ENCODE results near the gene RNF39.
"Not testable (repeated sequence)": the region's sequence is repeated elsewhere in the genome, so short reads cannot be mapped to it uniquely, and the experiment has no call there.

The RNF39 gene, protein sequence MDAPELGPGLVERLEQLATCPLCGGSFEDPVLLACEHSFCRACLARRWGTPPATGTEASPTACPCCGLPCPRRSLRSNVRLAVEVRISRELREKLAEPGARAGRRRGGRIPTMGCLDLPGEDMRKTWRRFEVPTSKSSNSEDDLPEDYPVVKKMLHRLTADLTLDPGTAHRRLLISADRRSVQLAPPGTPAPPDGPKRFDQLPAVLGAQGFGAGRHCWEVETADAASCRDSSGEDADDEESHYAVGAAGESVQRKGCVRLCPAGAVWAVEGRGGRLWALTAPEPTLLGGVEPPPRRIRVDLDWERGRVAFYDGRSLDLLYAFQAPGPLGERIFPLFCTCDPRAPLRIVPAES

DNA sequence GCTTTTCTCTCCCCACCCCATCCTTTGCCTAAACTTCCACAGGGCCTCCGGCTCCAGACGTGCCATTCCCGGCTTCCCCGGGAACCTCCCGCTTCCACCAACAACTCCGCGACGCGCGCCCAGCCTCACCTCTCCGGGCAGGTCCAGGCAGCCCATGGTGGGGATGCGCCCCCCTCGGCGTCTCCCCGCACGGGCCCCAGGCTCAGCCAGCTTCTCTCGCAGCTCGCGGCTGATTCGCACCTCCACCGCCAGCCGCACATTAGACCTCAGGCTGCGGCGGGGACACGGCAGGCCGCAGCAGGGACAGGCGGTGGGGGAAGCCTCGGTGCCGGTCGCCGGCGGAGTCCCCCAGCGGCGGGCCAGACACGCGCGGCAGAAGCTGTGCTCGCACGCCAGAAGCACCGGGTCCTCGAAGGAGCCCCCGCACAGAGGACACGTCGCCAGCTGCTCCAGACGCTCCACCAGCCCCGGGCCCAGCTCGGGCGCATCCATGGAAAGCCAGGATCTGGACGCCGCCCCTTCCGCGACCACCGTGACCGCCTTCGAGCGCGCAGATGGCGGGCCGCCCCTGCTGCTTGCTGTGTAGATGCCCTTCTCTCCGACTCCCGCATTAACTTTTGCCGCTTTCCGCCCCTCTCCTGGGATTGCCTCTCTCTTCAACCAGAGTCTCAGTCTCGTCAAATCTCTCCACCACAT is at the start of gene RNF39:
Gene RNF39 (minus strand): TSS at position 676 of the 696 bp plus-strand sequence. CDS start 184 bp downstream, at position 492.
- no peak for DNase-seq (ENCODE audit: low read depth in 4 of 4, low spot score in 1 of 4)

DNA sequence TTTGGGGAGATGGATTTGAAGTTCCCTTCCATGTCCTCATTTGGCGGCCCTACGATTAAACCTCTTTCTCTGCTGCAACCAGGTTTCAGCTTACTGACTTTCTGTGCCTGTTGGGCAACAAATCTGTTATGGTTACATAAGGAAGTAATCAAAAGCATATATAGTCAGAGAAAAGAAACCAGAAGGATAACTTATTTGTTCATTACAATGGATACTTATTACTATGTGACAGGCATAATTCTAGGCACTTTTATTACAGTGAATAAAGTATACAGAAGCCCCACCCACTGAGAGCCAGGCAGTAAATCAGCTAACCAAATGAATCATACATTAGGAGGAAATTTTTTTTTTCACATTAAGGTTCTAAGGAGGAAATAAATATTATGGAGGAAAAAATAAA is 46.9 kb upstream of the RNF39 start:
- no peak for DNase-seq (ENCODE audit: low read depth in 4 of 4, low spot score in 1 of 4)

DNA sequence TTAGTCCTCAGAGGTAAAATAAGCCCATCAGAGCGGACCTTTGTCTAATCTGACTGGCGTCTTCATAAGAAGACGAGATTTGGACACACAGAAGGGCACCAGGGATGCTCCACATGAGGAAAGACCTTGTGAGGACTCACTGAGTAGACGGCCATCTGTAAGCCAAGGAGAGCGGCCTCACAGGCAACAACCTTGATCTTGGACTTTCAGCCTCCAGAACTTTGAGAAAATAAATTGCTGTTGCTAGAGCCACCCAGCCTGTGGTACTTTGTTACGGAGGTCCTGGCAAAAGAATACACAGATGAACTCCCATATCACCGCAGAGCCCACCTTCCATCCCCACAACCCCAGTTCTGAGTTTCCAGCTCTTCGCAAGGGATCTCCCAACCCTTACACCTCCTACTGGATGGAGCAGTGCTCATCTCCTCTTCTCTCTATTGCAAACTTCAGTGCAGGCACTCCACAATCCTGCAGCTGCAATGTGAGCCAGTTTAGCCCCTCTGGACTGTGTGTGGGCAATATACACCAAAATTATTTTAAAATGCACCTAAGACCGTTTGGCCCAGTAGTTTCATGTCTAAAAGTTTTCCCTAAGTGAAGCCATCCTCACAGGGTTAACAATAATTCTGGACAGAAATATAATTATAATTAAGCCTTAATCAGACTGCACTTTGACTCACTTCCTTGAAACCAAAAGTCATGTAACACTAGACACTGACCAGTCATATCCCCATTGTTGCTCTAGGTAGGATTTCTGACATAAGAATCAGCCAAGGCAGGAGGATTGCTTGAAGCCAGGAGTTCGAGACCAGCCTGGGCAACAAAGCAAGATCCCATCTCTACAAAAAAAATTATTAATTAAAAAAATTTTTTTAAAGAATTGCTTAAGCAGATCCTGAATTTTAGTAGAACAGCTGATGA is 46.1 kb upstream of the RNF39 start:
- DNase-seq (ENCODE audit: low read depth in 4 of 4, low spot score in 1 of 4): no peak

DNA sequence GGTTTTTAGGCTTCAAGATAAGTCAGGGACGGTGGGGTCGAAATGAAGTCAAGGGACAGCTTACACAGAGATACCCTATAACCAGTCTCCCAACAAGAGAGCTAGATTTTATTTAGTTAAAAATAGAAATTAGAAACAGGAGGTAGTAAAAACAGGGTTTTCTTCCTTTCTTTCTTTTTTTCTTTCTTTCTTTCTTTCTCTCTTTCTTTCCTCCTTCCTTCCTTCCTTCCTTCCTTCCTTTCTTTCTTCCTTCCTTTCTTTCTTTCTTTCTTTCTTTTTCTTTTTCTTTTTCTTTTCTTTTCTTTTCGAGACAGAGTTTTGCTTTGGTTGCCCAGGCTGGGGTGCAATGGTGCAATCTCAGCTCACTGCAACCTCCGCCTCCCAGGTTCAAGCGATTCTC is 43.1 kb upstream of the RNF39 start:
- not testable (repeated sequence) for DNase-seq (ENCODE audit: low read depth in 4 of 4, low spot score in 1 of 4)

DNA sequence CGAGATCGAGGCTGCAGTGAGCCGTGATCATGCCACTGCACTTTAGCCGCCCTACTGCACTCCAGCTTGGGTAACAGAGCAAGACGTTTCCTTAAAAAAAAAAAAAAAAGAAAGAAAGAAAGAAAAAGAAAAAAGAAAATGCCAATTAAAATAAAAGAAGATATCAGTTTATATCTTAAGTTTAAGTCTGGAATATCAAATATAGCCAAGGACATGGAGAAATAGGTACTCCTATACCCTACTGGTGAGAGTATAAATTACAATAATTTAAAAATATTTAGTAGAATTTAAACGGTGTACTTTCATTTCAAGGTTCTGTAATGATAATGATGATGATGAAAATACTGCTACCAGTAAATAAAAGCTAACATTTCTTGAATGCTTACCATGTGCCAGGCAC is 41.2 kb upstream of the RNF39 start:
- no peak for DNase-seq (ENCODE audit: low read depth in 4 of 4, low spot score in 1 of 4)

DNA sequence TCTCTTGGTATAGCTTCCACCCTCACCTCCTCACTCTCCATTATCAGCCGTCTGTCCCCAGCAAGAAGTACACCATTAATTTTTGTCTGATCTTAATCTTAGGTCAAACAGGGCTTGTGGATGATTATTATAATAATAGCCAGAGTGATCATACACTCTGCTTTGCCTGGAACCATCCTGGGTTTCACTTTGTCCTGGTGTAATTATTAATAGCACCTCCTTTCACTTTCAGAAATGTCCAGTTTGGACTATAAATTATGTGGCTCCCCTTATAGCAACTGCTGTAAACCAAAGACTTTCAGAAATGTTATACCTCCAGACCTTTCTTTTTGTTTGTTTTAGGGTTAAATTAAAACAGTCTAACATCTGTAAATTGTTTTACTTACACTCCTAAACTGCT is 38.3 kb upstream of the RNF39 start:
- no peak for DNase-seq (ENCODE audit: low read depth in 4 of 4, low spot score in 1 of 4)

DNA sequence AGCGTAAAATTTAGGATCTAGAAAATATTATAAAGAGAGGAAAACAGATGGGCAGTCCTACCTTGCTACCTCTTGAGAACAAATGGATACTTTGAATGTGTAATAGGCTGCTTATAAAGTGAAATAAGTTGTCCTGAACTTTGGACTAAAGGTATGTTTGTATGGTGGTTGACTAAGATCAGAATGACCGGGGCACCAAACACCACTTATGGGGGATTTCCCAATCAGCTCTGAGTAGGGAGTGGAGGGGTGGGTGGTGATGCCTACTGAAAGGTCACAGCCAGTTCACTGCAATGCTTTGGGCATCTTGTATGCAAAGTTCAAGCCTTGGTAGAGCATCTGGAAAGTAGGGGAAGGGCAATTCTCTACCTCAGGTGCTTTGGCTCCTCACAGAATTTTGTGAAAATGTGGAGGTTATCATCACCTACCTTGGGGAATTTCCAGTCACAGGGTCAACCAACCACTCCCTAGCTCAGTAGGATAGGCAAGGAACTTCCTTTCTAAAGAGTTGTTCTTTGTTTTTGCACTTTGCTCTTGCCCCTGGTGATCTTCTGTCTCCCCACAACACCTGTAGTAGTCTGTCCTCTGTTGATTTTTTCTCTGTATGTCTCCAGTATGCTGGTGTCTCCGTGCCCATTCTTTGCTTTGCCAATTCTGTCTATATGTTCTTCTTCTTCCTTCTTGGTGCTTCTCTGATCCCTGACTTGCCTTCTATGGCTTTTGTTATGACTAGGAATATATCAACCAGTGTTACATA is 37.6 kb upstream of the RNF39 start, which contains the start of gene TRIM31:
Gene TRIM31 (minus strand): TSS at position 88 of the 757 bp plus-strand sequence. CDS start 285 bp downstream, outside the sequence.
- DNase-seq (ENCODE audit: low read depth in 4 of 4, low spot score in 1 of 4): no peak

DNA sequence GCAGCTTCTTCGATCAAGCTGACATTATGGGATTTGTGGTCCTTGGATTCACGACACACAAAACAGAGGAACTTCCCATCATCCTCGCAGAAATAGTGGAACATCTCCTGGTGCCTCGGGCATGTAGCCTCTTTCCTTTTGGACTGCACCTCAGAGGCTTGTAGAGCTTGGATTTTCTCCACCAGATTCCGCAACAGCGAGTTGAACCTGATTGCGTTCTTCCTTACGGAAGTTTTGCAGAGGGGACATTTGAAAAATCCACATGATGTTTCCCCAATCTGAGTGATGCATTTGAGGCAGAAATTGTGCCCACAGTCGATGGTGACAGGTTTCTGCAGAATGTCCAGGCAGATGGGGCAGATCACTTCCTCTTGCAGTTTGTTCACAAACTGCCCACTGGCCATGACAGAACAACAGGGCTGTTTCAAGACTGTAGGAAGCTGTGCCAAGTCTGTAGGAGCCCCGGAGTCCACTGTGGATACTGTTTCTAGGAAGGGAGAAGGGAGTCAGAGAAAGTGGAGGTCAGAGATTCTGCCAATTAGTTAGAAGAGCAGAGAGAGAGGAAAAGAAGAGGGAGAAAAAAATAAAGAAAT is 36.9 kb upstream of the RNF39 start:
- DNase-seq (ENCODE audit: low read depth in 4 of 4, low spot score in 1 of 4): no peak

DNA sequence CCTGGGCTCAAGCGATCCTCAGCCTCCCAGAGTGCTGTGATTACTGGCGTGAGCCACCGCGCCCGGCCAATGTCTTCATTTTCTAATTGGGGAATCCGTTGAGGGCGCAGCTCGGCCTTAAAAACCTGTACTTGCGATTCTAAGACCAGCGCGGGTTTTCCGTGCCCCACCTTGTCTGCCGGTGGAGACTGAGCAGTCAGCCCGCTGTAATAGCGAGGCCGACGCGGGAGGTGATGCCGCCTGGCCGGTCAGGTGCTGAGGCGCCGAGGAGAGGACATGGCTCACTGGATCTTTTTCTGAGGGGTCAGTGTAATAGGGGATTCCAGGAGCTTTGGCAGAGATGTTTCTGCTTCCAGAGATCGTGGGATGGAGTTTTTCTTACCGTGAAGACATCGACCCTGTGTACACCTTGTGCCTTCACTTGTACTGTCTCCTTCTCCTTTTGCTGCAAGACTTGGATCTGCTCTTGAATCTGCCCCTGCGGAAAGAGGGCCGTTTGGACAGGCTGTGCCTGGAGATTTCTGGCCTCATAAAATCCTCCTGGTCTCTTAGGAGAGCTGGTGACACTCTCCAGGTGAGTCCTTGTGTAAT is 35.8 kb upstream of the RNF39 start:
- DNase-seq (ENCODE audit: low read depth in 4 of 4, low spot score in 1 of 4): no peak

DNA sequence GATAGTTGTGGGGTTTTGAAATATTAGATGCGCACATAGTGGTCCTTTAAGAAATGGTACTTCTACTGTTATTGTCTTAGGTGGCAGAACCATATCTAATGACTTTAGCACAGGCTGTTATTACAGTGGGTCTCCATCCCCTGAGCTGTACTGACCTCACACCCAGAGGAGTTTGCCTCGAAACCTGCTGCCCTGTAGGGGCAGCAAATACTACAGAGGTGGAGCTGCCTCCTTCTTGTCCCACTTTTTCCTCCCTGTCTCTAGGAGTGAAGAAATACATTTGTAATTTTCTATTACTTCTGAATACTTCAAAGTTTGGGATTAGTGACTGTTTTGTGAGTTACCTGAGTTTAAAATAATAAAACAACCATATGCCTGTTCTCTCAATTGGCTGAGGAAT is 29.1 kb upstream of the RNF39 start:
- DNase-seq (ENCODE audit: low read depth in 4 of 4, low spot score in 1 of 4): no peak

DNA sequence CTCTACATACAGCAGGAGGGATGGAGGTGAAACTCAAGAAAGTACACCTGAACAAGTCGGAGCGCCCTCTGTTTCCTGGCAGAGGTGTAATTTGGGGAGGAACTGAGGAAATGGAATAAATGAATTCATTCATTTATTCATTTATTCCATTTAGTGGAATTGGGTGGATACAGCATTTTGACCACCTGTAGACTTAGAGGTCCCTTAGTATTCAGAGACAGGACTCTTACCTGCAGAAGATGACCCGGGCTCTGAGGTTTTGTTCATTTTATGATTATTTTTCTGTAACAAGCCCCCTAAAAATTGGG is 28.3 kb upstream of the RNF39 start:
- no peak for DNase-seq (ENCODE audit: low read depth in 4 of 4, low spot score in 1 of 4)

DNA sequence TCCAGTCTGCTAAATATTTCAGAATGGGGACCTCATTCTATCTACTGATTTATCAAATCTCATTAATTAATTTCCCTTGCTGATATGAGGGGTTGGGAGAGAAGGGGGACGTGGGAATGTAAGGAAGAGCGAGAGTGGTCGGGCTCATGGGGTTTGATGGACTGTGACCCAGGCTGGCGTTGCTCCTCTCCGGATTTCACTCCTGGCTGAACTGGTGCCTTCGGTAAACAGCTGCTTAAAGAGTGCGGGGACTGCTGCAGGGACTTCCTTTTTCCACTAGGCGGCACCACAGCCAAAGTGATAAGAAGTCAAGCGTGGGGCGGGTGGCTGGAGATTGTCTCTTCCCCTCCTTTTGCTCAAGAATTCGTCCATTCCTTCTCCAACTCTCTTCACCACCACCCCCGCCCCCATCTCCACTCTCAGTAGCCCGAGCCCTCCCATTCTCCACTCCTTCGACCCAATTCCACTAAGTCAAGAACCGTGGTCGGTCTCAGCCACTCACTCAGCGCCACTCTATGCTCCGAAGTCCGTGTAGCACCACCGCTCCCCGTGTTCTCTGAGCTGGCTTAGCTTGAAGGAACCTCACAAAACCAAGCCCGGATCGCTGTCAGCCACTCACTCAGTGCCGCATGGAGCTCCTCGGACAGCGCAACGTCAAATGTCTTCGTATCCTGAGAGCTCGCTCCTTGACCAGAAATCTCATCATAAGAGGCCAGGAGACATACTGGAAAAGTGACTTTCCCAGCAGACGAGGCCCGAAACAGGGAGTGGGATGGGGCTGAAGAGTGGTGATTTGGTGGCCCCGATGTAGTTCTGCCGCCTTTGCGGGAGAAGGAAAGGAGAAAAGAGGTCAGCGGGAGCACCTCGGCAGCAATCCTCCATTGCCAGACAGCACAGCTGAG is 27.7 kb upstream of the RNF39 start:
- peak; percentile 63 to 73 (median 68) for DNase-seq (ENCODE audit: low read depth in 4 of 4, low spot score in 1 of 4)

DNA sequence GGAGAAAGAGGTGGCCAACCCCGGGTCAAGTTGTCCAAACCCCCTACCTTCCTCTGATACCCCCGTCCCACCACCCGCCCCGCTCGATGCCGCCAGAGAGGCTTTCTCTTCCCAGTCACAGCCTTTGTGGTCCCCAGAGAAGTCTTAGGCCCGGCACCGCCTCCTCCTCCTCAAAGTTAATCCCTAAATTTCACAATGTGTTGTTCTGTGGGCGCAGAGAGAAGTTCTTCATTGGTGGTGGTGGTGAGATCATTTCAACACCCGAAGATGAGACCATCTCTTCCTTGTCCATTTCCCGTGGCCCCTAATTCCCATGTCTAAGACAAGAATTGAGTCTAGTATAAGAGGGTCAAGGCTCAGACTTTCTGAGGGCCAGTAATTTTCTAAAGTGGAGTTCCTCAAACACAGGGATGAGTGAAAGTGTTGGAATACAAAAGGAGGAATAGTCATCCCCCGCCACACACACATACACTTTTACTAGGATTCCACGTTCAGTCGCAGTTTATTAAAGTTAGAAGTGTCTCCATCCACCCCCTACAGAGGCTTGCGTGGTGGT is 26.9 kb upstream of the RNF39 start:
- DNase-seq (ENCODE audit: low read depth in 4 of 4, low spot score in 1 of 4): no peak

DNA sequence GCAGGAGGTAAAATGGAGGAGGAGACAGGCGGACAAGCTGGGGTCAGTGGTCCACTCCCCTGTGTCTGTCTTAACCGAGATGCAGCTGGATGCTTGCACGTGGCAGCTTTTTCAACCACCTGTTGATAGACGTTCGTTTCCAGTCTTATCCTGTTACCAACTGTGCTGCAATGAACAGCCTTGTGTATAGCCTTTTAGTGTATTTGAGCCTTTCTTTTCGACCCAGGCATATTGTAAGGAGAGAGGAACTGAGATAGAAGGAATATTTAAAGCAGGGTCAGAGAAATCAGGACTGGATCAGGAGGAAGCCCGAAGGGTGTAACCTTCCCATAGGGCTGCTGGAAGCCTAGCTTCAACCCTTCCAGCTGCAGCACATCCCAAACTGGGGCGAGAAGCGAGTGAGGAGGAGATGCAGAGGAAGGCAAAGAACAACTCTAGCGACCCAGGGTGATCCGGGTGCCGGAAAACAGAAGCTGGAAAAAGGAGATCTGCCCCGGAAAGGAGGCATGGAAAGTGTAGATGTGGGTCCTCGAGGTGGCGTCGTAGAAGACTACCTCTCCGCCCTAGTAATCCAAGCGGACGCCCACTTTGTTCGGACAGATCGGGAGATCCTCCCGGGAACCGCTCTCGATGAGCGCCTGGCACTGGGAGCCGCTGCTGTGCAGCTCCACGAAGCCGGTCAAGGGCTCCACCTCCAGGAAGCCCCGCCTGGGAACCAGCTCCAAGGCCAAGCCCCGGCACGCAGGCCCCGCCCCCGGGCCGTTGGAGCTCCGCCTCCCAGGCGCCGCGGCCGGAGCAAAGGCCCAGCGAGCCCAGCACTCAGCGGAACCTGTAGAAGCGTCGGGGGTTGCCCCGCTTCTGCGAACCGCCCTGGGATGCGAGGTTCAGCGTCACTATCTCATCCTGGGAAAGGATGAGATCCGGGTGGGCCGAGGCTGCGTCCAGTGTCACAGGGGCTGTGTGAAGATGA is 26.2 kb upstream of the RNF39 start:
- peak; percentile 33 to 71 (median 43) for DNase-seq (ENCODE audit: low read depth in 4 of 4, low spot score in 1 of 4)

DNA sequence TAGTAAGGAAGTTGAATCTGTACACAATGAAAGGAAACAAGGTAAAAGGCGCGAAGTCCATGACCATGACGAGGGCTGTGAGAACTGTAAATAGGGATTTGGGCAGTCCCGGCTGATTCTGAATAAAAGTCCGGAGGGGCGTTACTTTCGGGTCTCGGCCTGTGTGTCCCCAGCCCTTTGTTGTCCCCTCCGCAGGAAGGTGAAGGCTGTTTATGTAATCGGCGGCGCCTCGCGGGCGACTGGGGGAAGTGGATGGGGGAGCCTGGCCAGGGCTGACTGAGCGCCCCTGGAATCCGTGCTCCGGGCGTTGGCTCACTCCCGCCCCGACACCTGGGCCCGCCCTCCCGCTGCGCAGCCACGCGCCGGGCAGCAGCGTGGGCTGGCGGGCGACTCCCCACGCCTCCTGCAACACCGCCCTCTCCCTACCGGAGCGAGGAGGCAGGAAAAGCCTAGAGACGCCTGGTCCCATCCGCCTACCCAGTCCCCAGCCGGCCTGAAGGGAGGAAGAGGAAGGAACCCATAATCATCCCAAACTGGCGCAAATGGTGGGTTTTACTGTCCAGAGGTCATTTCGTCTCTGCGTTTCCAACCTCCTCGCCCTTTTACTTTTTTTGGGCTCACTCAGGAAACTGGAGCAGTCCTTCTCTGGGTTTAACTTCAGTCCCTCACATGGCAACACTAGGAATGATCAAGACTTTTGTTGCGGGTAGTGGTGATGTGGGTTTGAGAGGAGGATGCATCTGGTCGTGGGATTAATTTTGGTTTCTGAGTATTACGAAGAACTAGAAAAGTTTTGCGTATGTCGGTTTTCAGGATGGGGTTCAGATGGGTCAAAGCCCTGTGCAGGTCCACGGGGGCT is 25.2 kb upstream of the RNF39 start:
- DNase-seq (ENCODE audit: low read depth in 4 of 4, low spot score in 1 of 4): no peak

DNA sequence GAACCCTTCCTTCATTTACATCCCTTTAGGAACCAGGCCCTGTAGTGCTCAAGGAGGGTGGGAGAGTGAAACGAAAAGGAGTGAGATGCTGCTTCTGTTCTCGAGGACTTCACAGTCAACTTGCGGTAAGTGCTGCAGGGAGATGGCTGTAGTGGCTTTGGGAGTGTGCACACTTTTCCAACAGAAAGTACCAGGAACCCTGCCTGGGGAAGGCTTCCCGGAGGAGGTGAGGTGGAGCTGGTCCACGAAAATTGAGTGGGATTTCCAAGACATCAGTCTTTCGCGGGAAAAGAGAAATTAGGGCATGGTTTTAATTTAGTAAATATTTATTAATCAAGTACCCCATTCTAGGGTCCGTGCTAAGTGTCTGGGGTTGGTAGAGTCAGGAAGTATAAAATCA is 24.6 kb upstream of the RNF39 start:
- DNase-seq (ENCODE audit: low read depth in 4 of 4, low spot score in 1 of 4): no peak
